SK-N-SH (cell line): ENCODE results near the gene DOCK4. TPM values are rescaled to one million over a fixed set of nuclear protein-coding genes. Genes with fewer than 3 reads are reported as not detected.

Source experiments
- CTCF ChIA-PET: fragments of 300-600, 350-600 bp; formaldehyde crosslinking; extraction: SDS; loops from one replicate; lab custom pipeline; 2021; lab: Yijun Ruan, JAX
- POLR2A ChIA-PET: fragments of 350-600 bp; sonication (Branson Sonifier 250); formaldehyde crosslinking; extraction: SDS; loops from one replicate; lab custom pipeline; 2020; ENCODE audit warnings: antibody characterized with exemption, inconsistent platforms; lab: Yijun Ruan, JAX
- DNase-seq: peaks from one replicate; pipeline ENCODE4 v3.0.0; 2012
- H2AFZ ChIP-seq: fragments of 200-600 bp; sonication (generic); 2 replicates; pipeline ENCODE4 v1.8.1; 2016; ENCODE audit warnings: antibody characterized with exemption, mild to moderate bottlenecking, low read depth
- H3F3A ChIP-seq: fragments of 200-600 bp; sonication (generic); replicated peaks from 2 replicates; pipeline ENCODE3; 2016; ENCODE audit warnings: antibody characterized with exemption, mild to moderate bottlenecking; ENCODE audit not compliant: insufficient read depth
- H3K27ac ChIP-seq, 2 experiments: fragments of 200-500 bp in 1 of 2; fragments of 200-600 bp in 1 of 2; sonication (Bioruptor generic) in 1 of 2; sonication (generic), shearing (Covaris generic) in 1 of 2; 2 replicates each; pipeline versions ENCODE4 v1.5.1 to v1.6.1; 2014 to 2016; ENCODE audit warnings: low read depth in 2 of 2, inconsistent platforms in 1 of 2, low read length in 1 of 2, mild to moderate bottlenecking in 1 of 2, mixed read lengths in 1 of 2
- H3K27me3 ChIP-seq: fragments of 200-600 bp; sonication (generic), shearing (Covaris generic); 2 replicates; pipeline ENCODE4 v1.6.1; 2016; ENCODE audit warnings: mixed run types; ENCODE audit not compliant: insufficient read depth
- H3K36me3 ChIP-seq, 2 experiments: fragments of 200-500 bp in 1 of 2; fragments of 200-600 bp in 1 of 2; sonication (Bioruptor generic) in 1 of 2; sonication (generic) in 1 of 2; replicated peaks in 1 of 2; 2 replicates each; pipeline versions ENCODE3 to v1.5.1; 2014 to 2016; ENCODE audit warnings: low read length in 1 of 2, mild to moderate bottlenecking in 1 of 2; ENCODE audit not compliant: insufficient read depth in 2 of 2, control insufficient read depth in 1 of 2
- H3K4me1 ChIP-seq, 2 experiments: fragments of 200-500 bp in 1 of 2; fragments of 200-600 bp in 1 of 2; sonication (Bioruptor generic) in 1 of 2; sonication (generic), shearing (Covaris generic) in 1 of 2; 2 replicates each; pipeline versions ENCODE4 v1.5.1 to v1.6.1; 2014 to 2016; ENCODE audit warnings: low read depth in 1 of 2, low read length in 1 of 2, mixed run types in 1 of 2; ENCODE audit not compliant: insufficient read depth in 2 of 2, control insufficient read depth in 1 of 2
- H3K4me2 ChIP-seq: fragments of 200-600 bp; sonication (generic), shearing (Covaris generic); 2 replicates; pipeline ENCODE4 v1.6.1; 2017; ENCODE audit warnings: mixed run types
- H3K4me3 ChIP-seq, 2 experiments: fragments of 200-500 bp in 1 of 2; fragments of 200-600 bp in 1 of 2; sonication (Bioruptor generic) in 1 of 2; sonication (generic), shearing (Covaris generic) in 1 of 2; 2 replicates each; pipeline versions ENCODE4 v1.5.1 to v1.8.1; 2014 to 2016; ENCODE audit warnings: low read depth in 2 of 2, inconsistent platforms in 1 of 2, low read length in 1 of 2, mild to moderate bottlenecking in 1 of 2, mixed read lengths in 1 of 2, moderate library complexity in 1 of 2
- H3K79me2 ChIP-seq: fragments of 200-600 bp; sonication (generic); 2 replicates; pipeline ENCODE4 v1.8.1; 2017; ENCODE audit warnings: mild to moderate bottlenecking; ENCODE audit not compliant: insufficient read depth
- H3K9ac ChIP-seq: fragments of 200-600 bp; sonication (generic); 2 replicates; pipeline ENCODE4 v1.6.1; 2017; ENCODE audit warnings: mixed run types
- H3K9me2 ChIP-seq: fragments of 200-600 bp; sonication (generic); 2 replicates; pipeline ENCODE4 v1.6.1; 2017; ENCODE audit warnings: mixed run types
- H3K9me3 ChIP-seq: fragments of 200-600 bp; sonication (generic); 2 replicates; pipeline ENCODE4 v1.6.1; 2017; ENCODE audit warnings: mixed run types, mild to moderate bottlenecking, moderate library complexity
- H4K20me1 ChIP-seq: fragments of 200-600 bp; sonication (generic); 2 replicates; pipeline ENCODE4 v1.6.1; 2017; ENCODE audit warnings: mild to moderate bottlenecking, mixed run types; ENCODE audit not compliant: insufficient read depth
- ELF1 ChIP-seq: IDR thresholded peaks from 2 replicates; pipeline ENCODE4 v1.4.0; 2012
- EP300 ChIP-seq, 2 experiments: IDR thresholded peaks; 2 replicates each; pipeline versions ENCODE4 v1.4.0 to v1.6.1; 2012; ENCODE audit warnings: borderline replicate concordance in 1 of 2, low read depth in 1 of 2, low read length in 1 of 2
- EZH2phosphoT487 ChIP-seq: fragments of 200-600 bp; sonication (generic); IDR thresholded peaks from 2 replicates; pipeline ENCODE4 v1.6.1; 2017; ENCODE audit warnings: low read depth, mixed run types, mild to moderate bottlenecking, antibody characterized with exemption, moderate library complexity, borderline replicate concordance
- FOXJ3 ChIP-seq: sonication (generic); formaldehyde crosslinking; IDR thresholded peaks from 2 replicates; pipeline ENCODE4 v1.5.1; 2020; ENCODE audit warnings: mild to moderate bottlenecking, missing genetic modification reagents
- GABPA ChIP-seq: IDR thresholded peaks from 2 replicates; pipeline ENCODE4 v1.4.0; 2012; ENCODE audit warnings: low read depth, mild to moderate bottlenecking
- GATA2 ChIP-seq: sonication (generic); formaldehyde crosslinking; IDR thresholded peaks from 2 replicates; pipeline ENCODE4 v1.5.0; 2020; ENCODE audit warnings: mild to moderate bottlenecking, missing genetic modification reagents
- MEF2A ChIP-seq: IDR thresholded peaks from 2 replicates; pipeline ENCODE4 v1.4.0; 2012; ENCODE audit warnings: low read depth, borderline replicate concordance
- NFIC ChIP-seq: IDR thresholded peaks from 2 replicates; pipeline ENCODE4 v1.4.0; 2012; ENCODE audit warnings: borderline replicate concordance
- PBX3 ChIP-seq: IDR thresholded peaks from 2 replicates; pipeline ENCODE4; 2012
- POLR2AphosphoS5 ChIP-seq: IDR thresholded peaks from 2 replicates; pipeline ENCODE4 v1.6.1; 2012; ENCODE audit warnings: low read depth, low read length
- RAD21 ChIP-seq: IDR thresholded peaks from 2 replicates; pipeline ENCODE4 v1.6.1; 2012; ENCODE audit warnings: mild to moderate bottlenecking, low read length
- RCOR1 ChIP-seq: fragments of 150-350 bp; IDR thresholded peaks from 2 replicates; pipeline ENCODE4 v1.6.1; 2017; ENCODE audit warnings: antibody characterized with exemption, low read length
- SMC3 ChIP-seq: IDR thresholded peaks from 2 replicates; pipeline ENCODE4 v1.6.1; 2012; ENCODE audit warnings: low read depth, low read length, improper control_type of control experiment
- TCF12 ChIP-seq: IDR thresholded peaks from 2 replicates; pipeline ENCODE4 v1.4.0; 2012
- USF2 ChIP-seq: fragments of 150-350 bp; IDR thresholded peaks from 2 replicates; pipeline ENCODE4 v1.6.1; 2017; ENCODE audit warnings: antibody characterized with exemption, low read length, low read depth, borderline replicate concordance
- WGBS: methylation state at CpG from one replicate; pipeline ENCODE4 v1.1.6; 2017; ENCODE audit warnings: low lambda C conversion rate; 5-methylcytosine and 5-hydroxymethylcytosine counted together
- polyA plus RNA-seq, 3 experiments: library from polyadenylated mRNA; depleted of rRNA; stranded (reverse); fragments of >200 nt; gene quantifications; 2 replicates each; pipeline ENCODE4 v1.2.3, GENCODE V29; 2012

The DOCK4 gene
- polyA plus RNA-seq, 1 of the 3 experiments (the other 2 are of a cell fraction), result 8.5 TPM

GRCh38 chr7:111783854-111784253 is 422.3 kb downstream of the DOCK4 start:
- no peak overlapping the region for H2AFZ ChIP-seq
- no peak for DNase-seq
- CTCF ChIA-PET, result interaction anchor here (0.6 kb wide), 2 partner anchors 50 to 56 kb away, joined by 3 read pairs; no protein-coding TSS in a partner anchor

GRCh38 chr7:111780527-111780926 is 425.7 kb downstream of the DOCK4 start:
- 48% methylated on average over 1 of the region's 1 CpG for WGBS

More at GRCh38 chr7:111783854-111784253, 422.3 kb downstream of the DOCK4 start:
- Histone ChIP-seq H3K27me3 (no peaks in the 10 kb centered on the region), H3K9me3 (no peaks in the 10 kb centered on the region), H3K79me2 (no peaks in the 10 kb centered on the region), H3K4me2 (no peak overlapping the region), H3K9me2 (no peaks in the 10 kb centered on the region), H3K36me3 (peaks cover 0 to 25% of the 10 kb centered on the region in 2 experiments), H3K4me3 (no peak overlapping the region), H3K9ac (no peak overlapping the region), H4K20me1 (no peaks in the 10 kb centered on the region), H3F3A (peaks cover 4% of the 10 kb centered on the region)
- WGBS, result 91% methylated on average over 5 of the region's 5 CpGs
- POLR2A ChIA-PET, result no interaction called here
- TF ChIP-seq POLR2AphosphoS5 (no peak), PBX3 (no peak)
- TF ChIP-seq, all 33 proteins: peak for 0
- no peak overlapping the region for H3K27ac ChIP-seq
- peaks cover 0 to 16% of the 10 kb centered on the region in 2 experiments; a peak in 2 of 4 replicates for H3K4me1 ChIP-seq

GRCh38 chr7:111775206-111775605 is 431.0 kb downstream of the DOCK4 start:
- Histone ChIP-seq H3K27me3 (no peaks in the 10 kb centered on the region), H3K9ac (no peak overlapping the region), H3K4me1 (no peaks in the 10 kb centered on the region), H3K4me2 (no peak overlapping the region), H3K36me3 (peaks cover 3 to 5% of the 10 kb centered on the region in 2 experiments), H3K4me3 (no peak overlapping the region), H4K20me1 (no peaks in the 10 kb centered on the region), H3K9me2 (no peaks in the 10 kb centered on the region), H3K27ac (no peak overlapping the region), H3F3A (no peaks in the 10 kb centered on the region), H3K79me2 (no peaks in the 10 kb centered on the region), H2AFZ (no peak overlapping the region), H3K9me3 (no peaks in the 10 kb centered on the region)
- ChIA-PET CTCF (interaction anchor here (1.0 to 2.0 kb wide), 4 partner anchors 10 to 80 kb away, joined by 4 to 13 read pairs (median 8); no protein-coding TSS in a partner anchor), POLR2A (no interaction called here)
- no peak for DNase-seq
- WGBS, result 40% methylated on average over 1 of the region's 1 CpG
- no peak for TF ChIP-seq GATA2 (CRISPR knock-in tag)
- TF ChIP-seq FOXJ3, result no peak
- no peak for TF ChIP-seq RCOR1
- TF ChIP-seq USF2, result no peak
- TF ChIP-seq MEF2A, result no peak
- no peak for TF ChIP-seq SMC3
- TF ChIP-seq ELF1, result no peak
- no peak for TF ChIP-seq GABPA
- TF ChIP-seq TCF12, result no peak
- TF ChIP-seq EZH2phosphoT487, result no peak
- no peak for TF ChIP-seq NFIC
- no peak for TF ChIP-seq EP300 (IDR thresholded peaks at IDR 0.05; ENCODE audit: borderline replicate concordance in 1 of 2, low read depth in 1 of 2, low read length in 1 of 2)
- TF ChIP-seq RAD21, result no peak

More at GRCh38 chr7:111780527-111780926, 425.7 kb downstream of the DOCK4 start:
- no peaks in the 10 kb centered on the region for H3K9me2 ChIP-seq
- H3K4me3 ChIP-seq, result no peak overlapping the region
- no peaks in the 10 kb centered on the region for H3K9me3 ChIP-seq
- H4K20me1 ChIP-seq, result no peaks in the 10 kb centered on the region
- no peaks in the 10 kb centered on the region for H3K79me2 ChIP-seq
- no peak overlapping the region for H2AFZ ChIP-seq
- POLR2A ChIA-PET, result no interaction called here
- no peak overlapping the region for H3K27ac ChIP-seq
- no peak overlapping the region for H3K4me2 ChIP-seq
- no peaks in the 10 kb centered on the region for H3F3A ChIP-seq
- peaks cover 3 to 28% of the 10 kb centered on the region in 2 experiments for H3K36me3 ChIP-seq
- H3K4me1 ChIP-seq, result no peaks in the 10 kb centered on the region
- H3K9ac ChIP-seq, result no peak overlapping the region
- CTCF ChIA-PET, result interaction anchor here (0.7 to 3.8 kb wide), 7 partner anchors 9 to 715 kb away, joined by 3 to 18 read pairs (median 3); no protein-coding TSS in a partner anchor
- no peak for TF ChIP-seq ELF1
- DNase-seq, result no peak
- H3K27me3 ChIP-seq, result no peaks in the 10 kb centered on the region
